Kidney (tissue), 14 donors: ENCODE results near the gene C6orf58. TPM values are rescaled to one million over a fixed set of nuclear protein-coding genes. Genes with fewer than 3 reads are reported as not detected.

Experiments
- DNase-seq, 5 donors: peaks; one replicate each; pipeline ENCODE4 v3.0.0-alpha.2; 2013 to 2020
- FAIRE-seq: peaks from 2 replicates; lab custom pipeline; 2012; peaks lifted over from hg19 to GRCh38; lab: Jason Lieb, UNC
- H3K27ac ChIP-seq, 2 donors: one replicate each; pipeline ENCODE4 v1.7.0; 2013; ENCODE audit warnings: low read depth in 2 of 2, low read length in 2 of 2, inconsistent platforms in 1 of 2
- H3K27me3 ChIP-seq: one replicate; pipeline ENCODE4 v1.7.1; 2013; ENCODE audit warnings: low read length, inconsistent platforms; ENCODE audit not compliant: control insufficient read depth, insufficient read depth
- H3K36me3 ChIP-seq, 3 donors: one replicate each; pipeline versions ENCODE4 v1.7.0 to v1.7.1; 2013; ENCODE audit warnings: low read length in 3 of 3, control low read depth in 1 of 3, inconsistent platforms in 1 of 3; ENCODE audit not compliant: insufficient read depth in 3 of 3, control insufficient read depth in 2 of 3
- H3K4me1 ChIP-seq, 3 donors: one replicate each; pipeline versions ENCODE4 v1.7.0 to v1.7.1; 2013; ENCODE audit warnings: low read length in 3 of 3, inconsistent platforms in 1 of 3, low read depth in 1 of 3; ENCODE audit not compliant: control insufficient read depth in 2 of 3, insufficient read depth in 2 of 3
- H3K4me3 ChIP-seq, 3 donors: one replicate each; pipeline versions ENCODE4 v1.7.0 to v1.8.1; 2013; ENCODE audit warnings: low read length in 3 of 3, control low read depth in 1 of 3, inconsistent platforms in 1 of 3
- H3K9ac ChIP-seq, 3 donors: one replicate each; pipeline versions ENCODE4 v1.7.0 to v1.7.1; 2013; ENCODE audit warnings: low read length in 3 of 3, control low read depth in 1 of 3, inconsistent platforms in 1 of 3
- H3K9me3 ChIP-seq, 3 donors: one replicate each; pipeline versions ENCODE4 v1.7.0 to v1.7.1; 2013; ENCODE audit warnings: low read length in 3 of 3, control low read depth in 1 of 3, inconsistent platforms in 1 of 3; ENCODE audit not compliant: control insufficient read depth in 2 of 3, insufficient read depth in 1 of 3
- CTCF ChIP-seq: IDR thresholded peaks from 3 replicates; pipeline ENCODE4 v1.5.1; 2012; ENCODE audit warnings: mild to moderate bottlenecking, moderate library complexity, borderline replicate concordance; ENCODE audit not compliant: insufficient read depth; ENCODE audit errors: extremely low read depth
- intact Hi-C: fragments of 100-400 bp; cut with DNase I; formaldehyde crosslinking; loops from one replicate; pipeline ENCODE4 v1.11.1; 2022
- polyA plus RNA-seq: library from polyadenylated mRNA; stranded (reverse); fragments of 350-450 nt; fragmentation: Illumina TruSeq; extraction: RNeasy Lipid Tissue Mini Kit (QIAGEN cat#74804); gene quantifications from one replicate; pipeline ENCODE4 v1.2.3, GENCODE V29; 2014; ENCODE audit warnings: low read depth, low replicate concordance; ENCODE audit not compliant: insufficient read depth
- total RNA-seq: library from RNA; stranded (reverse); fragmentation: NEBNext Ultra II Directional; extraction: Animal tissue kit (Norgen Biotek cat#: 25700); gene quantifications from one replicate; pipeline ENCODE4 v1.2.1, GENCODE V29; 2021
- donor health status: control.
- donor health status: control.
- donor health status: control.
- donor health status: control.
- donor health status: control.
- donor health status: DM: yes; HTN: yes; CAD: no.
- donor health status: Normal renal cell carcinoma (clear cell type).

The C6orf58 gene
- total and polyA plus RNA-seq, 2 donors from 2014 or later = not detected

- no peak for TF ChIP-seq CTCF
- Histone ChIP-seq H3K9me3 (no peaks in the 10 kb centered on the region), H3K4me1 (no peaks in the 10 kb centered on the region), H3K27me3 (no peaks in the 10 kb centered on the region), H3K36me3 (no peaks in the 10 kb centered on the region), H3K9ac (no peak overlapping the region), H3K4me3 (no peak overlapping the region), H3K27ac (no peak overlapping the region)
- DNase-seq (no peak), FAIRE-seq (no peak)
- intact Hi-C loops = loop anchor here (10.0 kb wide), 1 partner anchor 74 kb away; no protein-coding TSS in a partner anchor
These were observed 38.2 kb upstream of the C6orf58 start for GRCh38 chr6:127538750-127539264.

GRCh38 chr6:127539272-127539671 lies 37.7 kb upstream of the C6orf58 start:
- no peak overlapping the region for H3K4me3 ChIP-seq
- H3K27me3 ChIP-seq = no peaks in the 10 kb centered on the region
- intact Hi-C loops = loop anchor here (10.0 kb wide), 1 partner anchor 74 kb away; no protein-coding TSS in a partner anchor
- peak; percentile 22 for TF ChIP-seq CTCF
- FAIRE-seq (peak; percentile 96), DNase-seq (peak in 1 of 5 donors; percentile 35)
- no peak overlapping the region for H3K27ac ChIP-seq
- no peaks in the 10 kb centered on the region for H3K9me3 ChIP-seq
- H3K9ac ChIP-seq = no peak overlapping the region
- no peaks in the 10 kb centered on the region for H3K36me3 ChIP-seq
- no peaks in the 10 kb centered on the region for H3K4me1 ChIP-seq

GRCh38 chr6:127547215-127547614 lies 29.8 kb upstream of the C6orf58 start:
- Histone ChIP-seq H3K27ac (no peak overlapping the region), H3K9me3 (no peaks in the 10 kb centered on the region), H3K9ac (no peak overlapping the region), H3K36me3 (no peaks in the 10 kb centered on the region), H3K4me3 (no peak overlapping the region), H3K4me1 (no peaks in the 10 kb centered on the region), H3K27me3 (no peaks in the 10 kb centered on the region)
- intact Hi-C loops = loop anchor here (10.0 kb wide), 1 partner anchor 242 kb away; no protein-coding TSS in a partner anchor
- FAIRE-seq (no peak), DNase-seq (no peak)
- no peak for TF ChIP-seq CTCF
